Motor neuron (in vitro differentiated cells): ENCODE data around the gene LIAS. TPM values are rescaled to one million over a fixed set of nuclear protein-coding genes. Genes with fewer than 3 reads are reported as not detected.
A peak's percentile ranks its signal among the peaks of the same experiment; 100 is the strongest.
"Not testable (repeated sequence)": the region's sequence is repeated elsewhere in the genome, so short reads cannot be mapped to it uniquely, and the experiment has no call there.

ENCODE experiments used
- ATAC-seq, 8 experiments: fragments of 200-7000 bp; cut with Tn5 transposase; replicated peaks in 6 of 8; 2 replicates each; pipeline ENCODE4 v1.8.0; 2021; ENCODE audit warnings: mild to moderate bottlenecking in 8 of 8, moderate library complexity in 8 of 8
- H3K27ac ChIP-seq, 2 donors: fragments of 250-450 bp; sonication (Bioruptor Pico); 2 replicates each; pipeline ENCODE4 v1.9.0; 2021; ENCODE audit warnings: antibody characterized with exemption in 2 of 2, mild to moderate bottlenecking in 2 of 2, moderate library complexity in 1 of 2
- H3K4me1 ChIP-seq, 2 donors: fragments of 250-450 bp; sonication (Bioruptor Pico); replicated peaks in 1 of 2; 2 replicates each; pipeline ENCODE4 v1.6.1; 2021; ENCODE audit warnings: antibody characterized with exemption in 2 of 2, mild to moderate bottlenecking in 2 of 2, moderate library complexity in 1 of 2
- H3K4me3 ChIP-seq, 5 donors: fragments of 250-450 bp; sonication (Bioruptor Pico); 2 replicates each; pipeline ENCODE4 v1.9.0; 2021; ENCODE audit warnings: antibody characterized with exemption in 5 of 5, mild to moderate bottlenecking in 5 of 5, moderate library complexity in 4 of 5
- WGBS, 10 experiments: fragments of 450-650 bp; shearing (Covaris generic); methylation state at CpG; one replicate each; pipeline ENCODE4 v1.0.0; 2022; 5-methylcytosine and 5-hydroxymethylcytosine counted together
- in situ Hi-C, 9 experiments: fragments of 400-800 bp; cut with MboI; loops; one replicate each; pipeline ENCODE4 v1.15.0; 2021; ENCODE audit warnings: low sequenced_read_pairs in 9 of 9, low pct_unique_long_range_greater_than_20kb in 2 of 9; ENCODE audit not compliant: unreplicated experiment in 9 of 9
- total RNA-seq, 8 experiments: library from RNA; unstranded; fragments of 300-600 nt; gene quantifications; 2 replicates each; pipeline versions ENCODE4 v1.2.3 to v1.2.4, GENCODE V29; 2022

LIAS gene
- total RNA-seq, 8 experiments from 2014 or later = 15.1 to 35.0 (median 21.6) TPM

DNA sequence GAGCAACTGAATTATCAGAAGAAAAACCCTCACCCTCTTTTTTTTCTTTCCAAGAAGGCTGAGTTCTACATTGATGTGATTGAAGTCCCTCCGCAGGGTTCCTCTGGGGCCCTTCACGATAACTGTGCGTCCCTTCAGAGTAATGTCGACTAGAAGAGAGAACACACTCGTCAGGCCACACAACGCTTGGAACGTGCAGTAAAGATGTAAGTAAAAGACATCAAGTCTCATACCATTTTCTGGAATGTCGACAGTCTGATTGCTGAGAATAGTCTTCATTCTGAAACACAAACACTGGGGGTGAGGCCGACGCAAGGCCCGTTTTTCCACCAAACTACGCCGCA, 723 bp upstream of the LIAS start:
- in situ Hi-C loops = loop anchor here in 2 of 9 experiments (25.0 kb wide), 1 partner anchor 504 kb away; no protein-coding TSS in a partner anchor
- WGBS, 10 experiments = 0 to 4% (median 0%) methylated on average over 2 to 5 of the region's 13 CpGs; no CpG with 5 or more reads in 4 of the 10 experiments

DNA sequence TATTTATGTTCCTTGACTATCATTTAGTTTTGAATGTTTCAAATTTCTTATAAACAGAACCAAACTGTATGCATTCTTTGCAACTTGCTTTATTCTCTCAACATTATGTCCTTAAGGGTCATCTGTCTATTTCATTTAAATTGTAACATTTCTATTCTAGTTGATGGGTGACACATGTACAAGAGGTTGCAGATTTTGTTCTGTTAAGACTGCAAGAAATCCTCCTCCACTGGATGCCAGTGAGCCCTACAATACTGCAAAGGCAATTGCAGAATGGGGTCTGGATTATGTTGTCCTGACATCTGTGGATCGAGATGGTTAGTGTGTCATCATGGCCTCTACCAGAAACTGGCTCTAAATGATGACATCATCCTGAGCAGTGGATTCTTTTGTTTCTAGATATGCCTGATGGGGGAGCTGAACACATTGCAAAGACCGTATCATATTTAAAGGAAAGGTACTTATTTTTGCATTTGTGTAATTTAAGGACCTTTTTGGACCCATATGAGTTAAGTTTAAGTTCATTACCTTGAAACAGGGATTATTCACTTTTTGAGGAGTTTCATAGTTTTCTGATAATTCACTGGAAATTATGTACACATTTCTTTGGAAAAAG, 6.1 kb downstream of the LIAS start:
- H3K27ac ChIP-seq = peak overlapping the region; percentile 65 to 72
- H3K4me1 ChIP-seq = peaks cover 2 to 4% of the 10 kb centered on the region in 2 donors
- peak; percentile 43 to 97 (median 79) for ATAC-seq
- WGBS, 10 experiments = 7 to 93% (median 80%) methylated on average over 1 to 2 of the region's 2 CpGs; no CpG with 5 or more reads in 4 of the 10 experiments
- H3K4me3 ChIP-seq = no peak overlapping the region
- in situ Hi-C loops = loop anchor here in 2 of 9 experiments (25.0 kb wide), 1 partner anchor 497 kb away; no protein-coding TSS in a partner anchor

More for the DNA sequence above, 723 bp upstream of the LIAS start:
- H3K27ac ChIP-seq = peak overlapping the region; percentile 77 to 91
- peak overlapping the region; percentile 72 to 98 (median 79) for H3K4me3 ChIP-seq
- H3K4me1 ChIP-seq = peaks cover 14 to 15% of the 10 kb centered on the region in 2 donors
- ATAC-seq = not testable (repeated sequence)

DNA sequence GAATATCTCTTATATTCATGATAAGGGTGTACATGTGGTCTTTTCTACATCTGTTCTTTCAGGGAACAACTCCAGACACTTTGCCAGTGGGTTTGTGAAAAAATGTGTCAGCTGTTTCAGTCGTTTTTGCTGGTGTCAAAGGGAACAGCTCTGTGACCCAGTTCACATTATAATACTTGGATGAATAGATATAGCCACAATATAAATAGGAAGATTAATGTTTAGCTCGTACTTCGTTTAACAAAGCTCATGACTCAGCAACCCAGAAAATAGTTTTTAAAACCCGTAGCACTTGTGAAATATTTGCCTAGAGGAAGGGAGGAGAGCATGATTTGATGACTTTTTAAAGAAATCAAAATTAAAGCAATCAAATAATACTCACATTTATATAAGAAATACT, 7.9 kb downstream of the LIAS start:
- H3K4me3 ChIP-seq = no peak overlapping the region
- in situ Hi-C loops = loop anchor here in 2 of 9 experiments (25.0 kb wide), 1 partner anchor 496 kb away; no protein-coding TSS in a partner anchor
- ATAC-seq = peak in 3 of 8 experiments; percentile 20 to 30 (median 26)
- peaks cover 0 to 3% of the 10 kb centered on the region in 2 donors for H3K4me1 ChIP-seq
- WGBS, 10 experiments = 0 to 80% (median 38%) methylated on average over 1 to 4 of the region's 4 CpGs
- H3K27ac ChIP-seq = no peak overlapping the region

DNA sequence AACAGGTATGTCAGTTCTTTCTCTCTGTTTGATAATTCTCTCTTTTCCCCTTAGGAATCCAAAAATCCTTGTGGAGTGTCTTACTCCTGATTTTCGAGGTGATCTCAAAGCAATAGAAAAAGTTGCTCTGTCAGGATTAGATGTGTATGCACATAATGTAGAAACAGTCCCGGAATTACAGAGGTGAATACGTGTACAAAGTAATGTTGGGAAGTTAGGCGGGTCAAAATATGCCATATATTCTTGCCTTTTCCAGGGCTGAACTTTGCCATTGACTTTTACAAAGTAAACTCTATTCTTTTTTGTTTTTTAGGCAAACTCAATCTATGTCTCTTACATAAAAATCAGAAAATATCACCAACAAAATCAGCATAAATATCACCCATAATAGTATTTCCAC, 8.6 kb downstream of the LIAS start:
- H3K4me3 ChIP-seq = no peak overlapping the region
- 0 to 100% (median 64%) methylated on average over 1 to 4 of the region's 4 CpGs; no CpG with 5 or more reads in 2 of the 10 experiments for WGBS, 10 experiments
- in situ Hi-C loops = loop anchor here in 2 of 9 experiments (25.0 kb wide), 1 partner anchor 495 kb away; no protein-coding TSS in a partner anchor
- H3K4me1 ChIP-seq = peaks cover 0 to 3% of the 10 kb centered on the region in 2 donors
- H3K27ac ChIP-seq = no peak overlapping the region
- peak in 3 of 8 experiments; percentile 67 to 73 (median 68) for ATAC-seq

DNA sequence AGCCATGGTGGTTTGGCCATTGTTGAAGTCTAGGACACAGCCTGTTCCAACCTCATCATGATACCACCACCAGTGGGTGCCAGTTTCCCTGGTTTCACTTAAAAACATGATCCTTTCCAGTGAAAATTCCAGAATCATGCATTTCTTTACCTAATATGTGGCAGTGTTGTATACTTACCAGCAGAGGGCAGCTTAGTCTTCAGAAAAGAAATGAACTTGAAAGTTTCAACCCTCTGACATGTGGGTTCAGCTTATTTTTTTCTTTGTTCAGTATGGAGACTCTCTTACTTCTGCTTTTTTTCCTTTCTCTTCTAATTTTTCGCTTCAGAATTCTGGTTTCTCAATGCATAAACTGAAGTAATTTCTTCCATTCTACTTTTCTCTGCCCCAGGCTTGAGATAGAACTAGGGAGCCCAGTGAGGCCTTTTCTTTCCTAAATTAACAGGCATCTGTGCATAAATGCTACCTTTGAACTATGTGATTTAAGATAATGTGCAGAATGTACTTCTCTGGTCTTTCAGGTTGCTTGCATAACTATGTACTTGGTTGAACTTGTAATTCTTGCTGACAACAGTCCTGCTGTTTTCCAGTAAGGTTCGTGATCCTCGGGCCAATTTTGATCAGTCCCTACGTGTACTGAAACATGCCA, 10.7 kb downstream of the LIAS start:
- H3K27ac ChIP-seq = no peak overlapping the region
- in situ Hi-C loops = loop anchor here in 2 of 9 experiments (25.0 kb wide), 1 partner anchor 493 kb away; no protein-coding TSS in a partner anchor
- H3K4me3 ChIP-seq = no peak overlapping the region
- 0 to 95% (median 72%) methylated on average over 1 to 4 of the region's 4 CpGs for WGBS, 10 experiments
- peak; percentile 44 to 78 (median 66) for ATAC-seq
- H3K4me1 ChIP-seq = peaks cover 0 to 3% of the 10 kb centered on the region in 2 donors

DNA sequence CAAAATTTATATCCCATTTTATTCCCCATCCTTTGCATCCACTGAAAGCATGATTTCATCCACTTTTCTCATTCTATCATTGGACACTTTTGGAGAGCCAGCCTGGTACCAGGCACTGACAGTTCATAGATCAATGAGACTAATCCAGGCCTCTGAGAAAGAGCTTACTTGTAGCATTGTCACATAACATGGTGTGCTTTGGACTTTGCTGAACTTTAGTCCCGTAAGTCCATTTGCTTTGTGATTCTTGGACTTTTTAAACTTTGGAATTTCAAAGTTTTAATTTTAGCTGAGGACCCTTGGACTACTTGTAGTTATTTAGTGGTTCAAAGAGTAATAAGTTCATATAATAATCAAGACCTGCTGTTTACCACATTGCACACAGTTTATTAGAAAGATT, 11.5 kb downstream of the LIAS start:
- H3K4me1 ChIP-seq = no peaks in the 10 kb centered on the region
- in situ Hi-C loops = loop anchor here in 2 of 9 experiments (25.0 kb wide), 1 partner anchor 492 kb away; no protein-coding TSS in a partner anchor
- H3K4me3 ChIP-seq = no peak overlapping the region
- no peak overlapping the region for H3K27ac ChIP-seq
- ATAC-seq = no peak
- 75 to 100% (median 100%) methylated on average over 1 of the region's 1 CpG; no CpG with 5 or more reads in 1 of the 10 experiments for WGBS, 10 experiments

DNA sequence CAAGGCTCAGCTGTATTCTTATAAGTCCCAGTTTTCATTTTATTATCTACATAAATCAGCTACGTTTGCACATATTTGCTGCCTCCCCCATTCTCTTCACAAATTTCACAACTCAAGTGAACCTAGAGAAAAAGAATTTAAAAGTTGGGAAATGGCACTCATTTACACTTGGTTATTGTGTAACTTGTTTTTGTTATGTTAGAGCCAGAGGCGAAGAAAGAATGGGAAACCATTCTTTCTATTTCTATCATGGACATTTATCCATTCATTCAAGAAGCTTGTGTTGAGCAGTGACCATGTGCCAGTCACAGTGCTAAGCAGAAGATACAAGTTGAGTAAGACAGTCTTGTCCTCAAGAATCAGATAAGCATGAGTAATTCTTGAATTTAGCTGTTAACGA, 13.5 kb downstream of the LIAS start:
- Histone ChIP-seq H3K4me3 (no peak overlapping the region), H3K27ac (no peak overlapping the region), H3K4me1 (no peaks in the 10 kb centered on the region)
- ATAC-seq = no peak
- 63 to 100% (median 85%) methylated on average over 1 to 3 of the region's 3 CpGs; no CpG with 5 or more reads in 1 of the 10 experiments for WGBS, 10 experiments
- in situ Hi-C loops = loop anchor here in 2 of 9 experiments (25.0 kb wide), 1 partner anchor 490 kb away; no protein-coding TSS in a partner anchor

DNA sequence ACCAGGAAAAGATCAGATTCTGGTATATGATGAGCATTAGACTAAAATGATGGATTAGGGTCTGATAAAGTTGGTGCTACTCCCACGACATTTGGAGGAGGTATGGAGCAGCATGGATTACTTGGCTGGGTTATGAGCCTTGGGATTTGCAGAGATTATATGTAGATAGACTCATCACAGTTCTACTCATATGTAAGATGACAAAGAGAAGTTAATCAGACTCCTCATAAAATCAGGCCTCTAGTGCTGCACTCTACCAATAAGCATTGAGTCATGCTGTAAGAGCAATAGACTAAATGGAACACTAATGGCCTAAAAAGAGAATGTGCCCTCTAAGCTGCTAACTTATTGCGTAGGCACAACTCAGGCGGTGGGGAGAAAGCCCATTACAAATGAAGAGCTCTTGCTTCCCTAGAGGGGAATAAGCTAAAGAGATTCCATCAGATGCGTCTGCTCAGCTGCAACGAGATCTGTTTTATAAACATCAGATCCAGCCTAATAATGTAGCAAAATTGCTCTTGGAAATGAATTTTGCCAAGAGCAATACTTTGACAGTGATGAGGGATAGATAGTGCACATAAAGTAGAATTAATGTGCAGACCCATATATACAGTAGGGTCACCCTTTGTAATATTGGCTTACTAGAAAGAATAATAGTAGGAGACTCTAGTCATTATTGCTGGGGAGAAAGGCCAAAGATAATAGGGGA, 17.5 kb downstream of the LIAS start:
- no peak overlapping the region for H3K4me3 ChIP-seq
- no peak overlapping the region for H3K27ac ChIP-seq
- in situ Hi-C loops = no loop called here
- no peaks in the 10 kb centered on the region for H3K4me1 ChIP-seq
- WGBS, 10 experiments = 63 to 100% (median 83%) methylated on average over 1 to 5 of the region's 5 CpGs; no CpG with 5 or more reads in 3 of the 10 experiments
- ATAC-seq = peak in 2 of 8 experiments; percentile 33 to 56

DNA sequence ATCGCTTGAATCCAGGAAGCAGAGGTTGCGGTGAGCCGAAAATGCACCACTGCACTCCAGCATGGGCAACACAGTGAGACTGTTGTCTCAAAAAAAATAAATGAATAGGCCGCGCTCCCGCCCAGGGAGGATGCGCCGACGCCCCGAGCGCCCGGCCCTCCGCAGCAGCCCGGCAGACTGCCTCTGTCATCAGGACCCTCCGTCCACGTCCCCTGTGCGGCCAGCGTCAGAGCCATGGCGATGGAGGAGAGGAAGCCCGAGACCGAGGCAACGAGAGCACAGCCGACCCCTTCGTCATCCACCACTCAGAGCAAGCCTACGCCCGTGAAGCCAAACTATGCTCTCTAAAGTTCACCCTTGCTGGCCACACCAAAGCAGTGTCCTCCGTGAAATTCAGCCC, 21.4 kb downstream of the LIAS start:
- Histone ChIP-seq H3K27ac (no peak overlapping the region), H3K4me1 (no peaks in the 10 kb centered on the region), H3K4me3 (no peak overlapping the region)
- ATAC-seq = no peak
- WGBS, 10 experiments = 89 to 100% (median 96%) methylated on average over 3 to 11 of the region's 27 CpGs; no CpG with 5 or more reads in 5 of the 10 experiments
- in situ Hi-C loops = no loop called here

DNA sequence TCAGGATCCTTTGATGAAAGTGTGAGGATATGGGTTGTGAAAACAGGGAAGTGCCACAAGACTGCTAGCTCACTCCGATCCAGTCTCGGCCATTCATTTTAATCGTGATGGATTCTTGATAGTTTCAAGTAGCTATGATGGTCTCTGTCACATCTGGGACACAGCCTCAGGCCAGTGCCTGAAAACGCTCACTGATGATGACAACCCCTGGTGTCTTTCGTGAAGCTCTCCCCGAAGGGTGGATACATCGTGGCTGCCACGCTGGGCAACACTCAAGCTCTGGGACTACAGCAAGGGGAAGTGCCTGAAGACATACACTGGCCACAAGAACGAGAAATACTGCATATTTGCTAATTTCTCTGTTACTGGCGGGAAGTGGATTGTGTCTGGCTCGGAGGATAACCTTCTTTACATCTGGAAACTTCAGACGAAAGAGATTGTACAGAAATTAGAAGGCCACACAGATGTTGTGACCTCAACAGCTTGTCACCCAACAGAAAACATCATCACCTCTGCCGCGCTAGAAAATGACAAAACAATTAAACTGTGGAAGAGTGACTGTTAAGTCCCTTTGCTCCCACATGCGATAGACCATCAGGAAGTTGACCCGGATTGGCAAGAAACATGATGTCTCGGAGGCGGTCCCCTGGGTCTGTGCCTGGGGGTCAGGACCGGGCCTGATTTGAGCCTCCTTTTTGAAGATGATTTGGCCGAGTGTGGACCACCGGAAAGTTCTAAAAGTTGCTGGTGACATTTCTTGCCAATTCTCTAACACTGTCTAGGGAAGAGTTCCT, 22.2 kb downstream of the LIAS start:
- WGBS, 10 experiments = 77 to 100% (median 89%) methylated on average over 1 to 16 of the region's 21 CpGs; no CpG with 5 or more reads in 1 of the 10 experiments
- Histone ChIP-seq H3K4me1 (no peaks in the 10 kb centered on the region), H3K27ac (no peak overlapping the region), H3K4me3 (no peak overlapping the region)
- in situ Hi-C loops = no loop called here
- no peak for ATAC-seq

DNA sequence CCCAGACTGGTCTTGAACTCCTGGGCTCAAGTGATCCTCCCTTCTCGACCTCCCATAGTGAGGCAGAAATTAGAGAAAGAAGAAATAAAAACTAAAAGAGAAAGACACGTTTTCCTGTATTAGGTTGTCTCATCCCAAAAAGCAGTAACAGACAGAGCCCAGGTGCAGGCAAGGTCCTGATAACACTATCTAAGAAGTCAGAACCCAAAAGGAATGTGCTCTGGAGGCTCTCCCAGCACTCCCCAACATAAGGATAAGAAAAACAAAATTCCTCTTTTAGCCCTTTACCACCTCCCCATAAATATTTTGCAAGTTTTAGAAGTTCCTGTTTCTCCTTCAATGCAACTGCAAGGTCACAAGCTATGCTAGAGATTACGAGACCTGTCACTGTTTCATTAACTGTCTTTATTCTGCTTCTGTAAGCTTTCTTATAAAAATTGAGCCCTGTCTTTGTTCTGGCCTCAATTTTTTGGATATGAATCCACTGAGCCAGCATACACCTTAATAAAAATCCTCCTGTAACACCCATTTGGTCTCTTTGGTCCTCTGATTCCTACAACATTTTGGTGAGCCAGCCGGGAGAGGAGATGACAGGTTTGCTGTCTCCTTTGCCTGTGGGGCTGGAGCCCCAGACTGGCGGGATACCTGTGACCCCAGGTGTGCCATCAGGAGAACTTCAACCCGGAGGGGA, 25.9 kb downstream of the LIAS start:
- no peak for ATAC-seq
- no peak overlapping the region for H3K27ac ChIP-seq
- WGBS, 10 experiments = 38 to 92% (median 79%) methylated on average over 2 to 6 of the region's 6 CpGs; no CpG with 5 or more reads in 1 of the 10 experiments
- H3K4me3 ChIP-seq = no peak overlapping the region
- H3K4me1 ChIP-seq = no peaks in the 10 kb centered on the region
- in situ Hi-C loops = no loop called here
